Nucleus accumbens (tissue), 56 donors: ENCODE data around the gene NPC1L1.

Experiments used
- DNase-seq, 56 donors: peaks; one replicate each; lab custom pipeline; 2025; lab: John Stamatoyannopoulos, UW

Gene NPC1L1

GRCh38 chr7:44538798-44539668 lies 2.1 kb downstream of the NPC1L1 start:
- DNase-seq: no peak

DNA sequence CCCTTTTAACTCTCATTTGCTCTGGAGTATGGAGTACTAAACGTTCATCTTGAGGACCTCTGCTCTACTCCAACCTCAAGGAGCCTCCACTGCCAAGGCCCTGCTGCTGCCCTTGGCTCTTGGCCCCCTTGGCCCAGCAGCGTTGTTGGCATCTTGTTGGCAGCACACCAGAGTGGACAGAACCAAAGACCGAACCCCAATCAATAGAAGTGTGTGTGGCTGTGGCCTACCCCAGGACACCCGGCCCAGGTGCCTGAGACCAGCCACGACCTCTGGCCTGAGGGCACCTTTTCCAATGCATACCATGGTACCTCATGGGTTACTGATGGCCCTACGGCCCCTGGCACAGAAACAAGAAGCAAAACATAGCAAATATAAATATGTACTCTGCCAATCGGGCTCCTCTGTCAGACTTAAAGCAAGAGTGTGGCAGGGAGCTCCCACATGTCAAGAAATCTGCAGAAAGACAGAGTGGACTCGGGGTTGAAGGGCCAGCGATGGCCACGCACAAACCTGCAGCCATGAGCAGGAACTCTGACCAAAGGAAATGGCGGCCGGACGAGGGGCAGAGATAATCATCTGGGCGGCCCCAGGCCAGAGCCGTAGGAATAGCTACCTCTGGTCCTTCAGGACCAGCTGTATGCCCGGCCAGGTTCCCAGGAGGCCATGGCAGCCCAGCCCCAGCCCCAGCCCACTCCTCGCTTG lies 2.9 kb downstream of the NPC1L1 start:
- no peak for DNase-seq

DNA sequence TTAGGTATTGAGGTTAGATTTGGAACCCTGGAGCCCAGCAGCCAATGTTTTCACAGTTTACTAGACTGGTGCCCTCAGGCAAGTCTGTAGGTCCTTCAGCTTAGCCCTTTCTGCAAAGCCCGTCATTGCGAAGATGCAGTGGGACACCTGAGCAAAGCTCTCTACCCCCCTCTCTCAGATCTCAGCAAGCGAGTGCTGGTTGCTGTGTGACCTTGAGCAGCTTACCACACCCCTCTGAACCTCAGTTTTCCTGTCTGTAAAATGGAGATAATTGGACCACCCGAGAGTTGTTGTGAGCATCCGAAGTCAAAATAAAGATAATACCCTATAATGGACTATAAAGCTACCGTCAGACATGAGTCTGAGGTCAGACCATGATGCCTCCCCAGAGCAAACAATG lies 3.7 kb downstream of the NPC1L1 start:
- DNase-seq: no peak

GRCh38 chr7:44536090-44536489 lies 5.0 kb downstream of the NPC1L1 start:
- no peak for DNase-seq

DNA sequence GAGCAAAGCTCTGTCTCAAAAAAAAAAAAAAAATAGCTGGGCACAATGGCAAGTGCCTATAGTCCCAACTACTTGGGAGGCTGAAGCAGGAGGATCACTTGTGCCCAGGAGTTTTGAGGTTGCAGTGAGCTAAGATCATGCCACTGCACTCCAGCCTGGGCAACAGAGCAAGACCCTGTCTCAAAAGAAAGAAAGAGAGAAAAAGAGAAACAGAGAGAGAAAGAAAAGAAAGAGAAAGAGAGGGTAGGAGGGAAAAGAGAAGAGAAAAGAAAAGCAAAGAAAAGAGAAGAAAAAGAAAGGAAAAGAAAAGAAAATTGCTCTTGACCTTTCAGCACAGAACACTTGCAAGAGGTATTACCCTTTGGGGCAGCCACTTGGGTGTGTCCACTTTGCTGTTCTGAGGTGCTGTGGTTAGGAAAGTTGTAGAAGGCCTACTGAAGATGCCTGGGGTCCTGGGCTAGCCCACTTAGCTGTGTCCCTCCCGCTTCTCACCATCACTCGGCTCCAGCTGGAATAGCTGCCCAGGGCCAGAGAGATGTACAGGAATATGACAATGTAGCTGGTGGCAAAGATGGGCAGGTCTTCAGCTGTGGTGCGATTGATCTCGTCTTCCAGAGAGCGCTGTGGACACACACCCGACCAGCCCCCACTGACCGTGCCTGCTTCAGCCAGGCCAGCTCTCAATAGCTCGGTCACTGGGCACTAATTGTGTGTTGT lies 5.6 kb downstream of the NPC1L1 start:
- DNase-seq: no peak

- no peak for DNase-seq
Measured at GRCh38 chr7:44534501-44534900, 6.6 kb downstream of the NPC1L1 start.

DNA sequence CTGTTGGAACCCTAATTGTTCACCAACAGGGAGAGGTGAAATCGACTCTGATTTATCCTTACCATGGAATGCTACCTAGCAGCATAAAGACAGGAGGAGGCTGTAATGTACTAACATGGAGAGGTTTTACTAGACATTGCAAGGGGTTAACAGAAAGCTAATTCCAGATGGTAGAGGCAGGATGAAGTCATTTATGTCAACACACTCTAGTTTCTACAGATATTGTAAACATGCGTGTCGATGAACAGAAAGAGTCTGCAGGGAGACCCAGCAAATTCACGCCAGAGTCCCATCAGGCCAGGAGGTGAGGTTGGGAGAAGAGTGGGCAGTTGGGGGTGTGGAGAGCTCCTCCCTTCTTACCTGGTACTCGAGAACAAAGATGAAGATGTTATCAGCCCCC lies 7.0 kb downstream of the NPC1L1 start:
- DNase-seq: no peak

DNA sequence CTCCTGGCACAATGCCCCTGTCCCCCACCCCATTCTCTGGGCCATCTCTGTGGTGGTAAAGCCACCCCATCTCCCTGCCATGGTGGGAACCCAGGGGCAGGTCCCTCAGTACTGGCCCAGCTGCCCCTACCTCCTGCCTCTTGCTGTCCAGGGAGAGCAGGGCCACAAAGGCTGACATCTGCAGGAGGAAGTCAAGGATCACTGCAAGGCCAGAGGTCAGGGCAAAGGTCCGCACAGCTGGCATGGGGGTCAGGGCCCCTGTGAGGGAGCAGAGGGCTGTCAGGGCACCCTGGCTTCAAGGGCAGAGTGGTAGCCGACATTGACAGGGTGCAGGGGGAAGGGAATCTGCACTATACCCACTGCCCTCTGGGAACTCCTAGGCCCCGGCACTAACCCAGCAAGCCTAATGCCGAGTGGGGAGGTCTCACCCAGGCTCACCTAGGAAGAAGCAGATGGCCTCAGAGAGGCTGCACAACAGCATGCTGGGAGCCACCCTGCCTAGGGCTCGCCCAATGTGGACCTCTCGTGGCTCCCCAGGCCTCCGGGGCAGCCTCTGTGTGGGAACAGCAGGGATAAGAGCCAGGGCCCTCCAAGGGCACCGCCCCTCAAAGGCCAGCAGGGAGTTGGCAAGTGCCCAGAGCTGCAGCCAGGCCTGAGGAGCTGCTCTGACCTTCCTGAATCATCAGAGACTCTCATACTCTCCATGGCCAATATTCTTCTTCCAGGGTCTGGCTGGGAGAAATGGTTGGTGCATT lies 7.7 kb downstream of the NPC1L1 start:
- no peak for DNase-seq

GRCh38 chr7:44531421-44532380 lies 9.4 kb downstream of the NPC1L1 start:
- DNase-seq: no peak

DNA sequence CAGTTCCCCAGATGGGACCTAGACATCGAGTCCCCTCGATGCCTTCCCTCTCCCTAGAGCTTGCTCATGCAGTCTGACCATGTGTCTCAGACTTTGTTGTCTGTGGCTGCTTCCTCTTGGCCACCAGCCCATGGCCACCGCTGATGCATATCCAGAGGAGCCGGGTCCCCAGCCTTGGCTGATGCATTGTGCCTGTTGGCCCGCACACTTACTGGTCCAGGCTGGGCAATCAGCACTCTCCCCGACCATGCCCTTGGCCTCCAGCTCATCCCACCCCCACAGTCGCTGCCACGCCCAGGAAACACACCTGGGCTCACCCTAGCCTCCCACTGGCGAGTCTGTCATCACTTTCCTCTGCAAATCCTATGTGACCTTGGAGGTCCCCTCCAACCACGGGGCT lies 10.1 kb downstream of the NPC1L1 start:
- DNase-seq: no peak

DNA sequence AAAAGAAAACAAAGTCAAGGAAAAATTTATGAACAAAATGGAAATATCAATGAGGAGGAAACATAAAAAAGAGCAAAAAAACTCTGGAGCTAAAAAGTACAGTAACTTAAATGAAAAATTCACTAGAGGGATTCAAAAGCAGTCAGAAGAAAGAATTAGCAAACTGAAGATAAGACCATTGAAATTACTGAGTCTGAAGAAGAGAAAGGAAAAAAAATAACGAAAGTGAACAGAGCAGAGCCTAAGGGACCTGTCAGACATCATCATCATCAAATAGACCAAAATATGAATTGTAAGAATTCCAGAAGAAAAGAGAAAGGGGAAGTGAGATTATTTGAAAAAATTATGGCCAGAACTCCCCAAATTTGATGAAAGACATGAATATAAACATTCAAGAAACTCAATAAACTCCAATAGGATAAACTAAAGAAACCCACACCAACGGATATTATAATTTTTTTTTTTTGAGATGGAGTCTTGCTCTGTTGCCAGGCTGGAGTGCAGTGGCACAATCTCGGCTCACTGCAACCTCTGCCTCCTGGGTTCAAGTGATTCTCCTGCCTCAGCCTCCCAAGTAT lies 16.2 kb downstream of the NPC1L1 start:
- DNase-seq: no peak

DNA sequence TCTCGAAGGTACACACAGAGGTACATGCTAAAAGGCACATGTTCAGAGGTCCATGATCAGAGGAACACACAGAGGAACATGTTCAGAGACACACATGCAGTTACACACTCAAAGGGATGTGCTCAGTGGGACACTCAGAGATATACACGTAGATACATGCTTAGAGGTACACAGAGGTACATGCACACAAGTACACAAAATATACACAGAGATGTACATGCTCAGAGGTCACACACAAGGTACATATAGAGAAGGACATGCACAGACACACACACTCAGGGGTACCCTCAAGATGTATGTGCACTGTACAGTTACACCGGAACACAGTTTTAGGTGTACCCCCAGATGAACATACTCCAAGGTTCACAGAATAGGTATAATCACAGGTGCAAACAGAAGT lies 18.8 kb downstream of the NPC1L1 start:
- DNase-seq: no peak

DNA sequence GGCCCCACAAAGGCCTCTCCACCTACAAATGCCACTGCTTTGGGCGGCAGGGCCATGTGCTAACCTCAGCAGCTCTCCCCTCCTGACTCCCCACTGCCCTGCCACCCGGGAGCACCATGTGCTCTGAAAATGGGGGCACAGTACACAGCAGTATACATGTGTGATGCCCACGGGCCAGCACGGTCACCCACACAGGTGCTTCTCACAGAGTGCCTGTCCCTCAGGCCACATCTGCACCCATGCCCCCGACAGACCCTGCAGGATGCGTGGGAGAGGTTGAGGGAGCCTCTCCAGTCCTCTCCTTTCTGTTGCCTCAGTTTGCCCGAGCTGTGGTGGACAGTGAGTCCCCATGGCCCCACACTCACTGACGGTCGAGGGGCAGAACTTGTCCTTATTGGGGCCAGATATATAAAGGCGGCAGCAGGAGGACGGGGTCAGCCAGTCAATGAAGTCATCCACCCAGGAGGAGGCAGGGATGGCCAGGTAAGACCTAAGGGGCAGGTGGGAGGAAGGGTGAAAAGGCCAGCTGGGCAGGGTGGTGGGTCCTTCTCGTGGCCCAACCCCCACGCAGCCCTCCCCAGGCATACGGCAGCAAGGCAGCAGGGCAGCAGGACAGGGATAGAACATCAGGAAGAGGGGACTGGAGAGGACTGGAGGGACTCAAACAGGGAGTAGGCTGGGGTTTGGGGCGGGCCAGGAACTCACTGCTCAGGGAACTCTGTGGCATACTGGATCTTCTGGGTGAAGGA lies 19.6 kb downstream of the NPC1L1 start:
- no peak for DNase-seq

DNA sequence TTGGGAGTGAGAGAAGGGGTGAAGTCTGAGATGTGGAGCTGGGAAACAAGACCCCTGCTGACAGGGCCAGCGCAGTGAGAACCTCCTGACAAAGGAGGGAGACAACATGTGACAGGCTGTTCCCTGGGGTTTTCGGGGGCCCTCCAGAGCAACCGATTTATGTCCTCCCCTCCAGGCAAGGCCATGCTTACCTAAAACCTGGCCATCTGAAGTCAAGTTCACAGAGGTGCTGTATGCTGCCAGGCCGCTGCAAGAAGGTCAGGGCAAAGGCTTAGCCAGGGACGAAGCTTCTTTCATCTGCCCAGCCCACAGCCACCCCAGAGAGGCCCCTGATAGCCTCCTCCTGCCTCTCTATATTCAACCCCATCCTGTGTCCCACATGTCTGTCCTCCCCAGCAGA lies 20.6 kb downstream of the NPC1L1 start:
- DNase-seq: no peak

GRCh38 chr7:44519546-44519945 lies 21.6 kb downstream of the NPC1L1 start:
- no peak for DNase-seq

GRCh38 chr7:44518761-44519160 lies 22.4 kb downstream of the NPC1L1 start:
- no peak for DNase-seq

DNA sequence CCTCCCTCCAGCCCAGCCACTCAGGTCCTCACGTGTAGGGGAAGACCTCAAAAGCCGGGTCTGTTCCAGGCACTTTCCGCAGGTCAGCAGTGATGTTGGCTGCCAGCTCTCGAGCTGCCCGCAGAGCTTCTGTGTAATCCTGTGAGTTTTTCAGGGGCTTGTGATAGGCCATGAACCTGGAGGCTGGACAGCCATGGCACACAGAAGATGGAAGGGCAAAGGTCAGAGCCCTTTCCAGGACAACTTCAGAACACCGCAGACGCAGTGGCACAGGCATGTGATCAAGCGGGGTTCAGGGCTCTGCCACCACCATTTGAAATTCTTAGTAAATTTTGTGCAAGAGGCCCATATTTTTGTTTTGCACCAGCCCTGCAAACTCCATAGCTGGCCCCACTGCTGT lies 24.0 kb downstream of the NPC1L1 start:
- DNase-seq: no peak

GRCh38 chr7:44515590-44516268 lies 25.4 kb downstream of the NPC1L1 start:
- no peak for DNase-seq
